Fibroblast of peridontal ligament (primary cell): ENCODE data around the gene GADD45G.

Experiments
- DNase-seq: peaks from one replicate; pipeline ENCODE4 v3.0.0-alpha.2; 2010; ENCODE audit errors: extremely low read depth

Gene GADD45G

GRCh38 chr9:89654025-89654662 lies 49.3 kb downstream of the GADD45G start:
- DNase-seq = no peak

- no peak for DNase-seq
Observed at GRCh38 chr9:89655056-89655989, 50.5 kb downstream of the GADD45G start.
